NCI-H524 treated with DMSO at 0.1 percent for 48 hours (cell line): ENCODE measurements around the gene NAPA.
A peak's percentile ranks its signal among the peaks of the same experiment; 100 is the strongest.

ENCODE experiments used
- DNase-seq: peaks from one replicate; lab custom pipeline; 2025; lab: John Stamatoyannopoulos, UW

Gene NAPA

GRCh38 chr19:47521473-47522180 lies 6.8 kb upstream of the NAPA start:
- no peak for DNase-seq

DNA sequence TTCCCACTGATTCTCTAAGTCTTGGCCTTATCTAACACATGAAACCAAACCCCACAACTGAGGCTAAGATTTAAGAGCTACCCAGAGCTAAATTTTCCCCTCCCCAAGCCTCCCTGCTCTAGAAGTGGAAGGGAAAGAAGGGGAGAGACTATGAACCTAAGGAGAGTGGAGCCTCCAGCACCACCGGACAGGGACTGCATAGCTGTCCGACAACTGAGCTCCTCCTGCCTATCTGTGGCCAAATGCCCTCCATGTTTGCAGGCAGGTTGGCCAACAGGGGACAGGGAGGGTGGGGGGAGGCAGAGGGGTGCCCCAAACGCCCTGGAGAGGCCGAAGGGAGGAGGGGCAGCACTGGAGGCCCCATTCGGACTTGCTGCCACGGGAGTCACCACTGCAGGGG lies 6.0 kb upstream of the NAPA start:
- no peak for DNase-seq

DNA sequence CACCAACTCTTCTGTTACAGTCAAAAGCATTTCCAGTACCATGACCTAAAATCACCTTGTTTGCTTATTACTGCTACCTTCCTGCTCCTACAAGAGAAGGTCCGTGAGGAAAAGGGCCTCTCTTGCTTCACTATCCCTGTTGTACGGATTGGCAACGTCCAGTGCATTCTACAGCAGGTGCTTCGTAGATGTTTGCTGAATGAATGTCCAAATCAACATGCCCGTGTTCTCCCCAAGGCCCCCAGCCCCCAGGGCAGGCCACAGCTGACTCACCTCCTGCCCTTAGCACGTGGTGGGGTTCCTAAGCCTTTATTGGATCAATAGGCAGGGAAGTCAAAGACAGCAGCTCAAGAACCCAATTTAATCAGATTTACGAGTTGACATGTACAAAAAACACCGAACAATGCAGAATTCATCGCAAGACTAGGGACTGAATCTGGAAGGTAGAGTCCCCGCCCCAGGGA lies 5.5 kb upstream of the NAPA start:
- no peak for DNase-seq

DNA sequence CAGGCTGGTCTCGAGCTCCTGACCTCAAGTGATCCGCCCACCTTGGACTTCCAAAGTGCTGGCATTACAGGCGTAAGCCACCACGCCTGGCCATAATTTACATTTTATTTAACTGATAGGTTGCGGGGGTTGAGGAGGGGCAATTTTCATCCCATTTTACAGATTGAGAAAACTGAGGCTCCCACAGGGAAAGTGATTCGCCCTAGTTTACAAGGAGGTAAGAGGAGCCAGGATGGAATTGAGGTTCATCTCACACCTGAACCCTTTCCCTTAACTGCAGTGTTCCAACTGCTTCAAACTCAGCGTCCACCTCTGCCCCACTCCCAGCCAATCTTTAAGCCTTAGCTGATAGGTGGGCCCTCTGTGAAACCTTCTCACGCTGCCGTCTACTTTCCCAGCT lies 4.0 kb upstream of the NAPA start:
- no peak for DNase-seq

GRCh38 chr19:47518139-47518538 lies 3.3 kb upstream of the NAPA start:
- DNase-seq = no peak

DNA sequence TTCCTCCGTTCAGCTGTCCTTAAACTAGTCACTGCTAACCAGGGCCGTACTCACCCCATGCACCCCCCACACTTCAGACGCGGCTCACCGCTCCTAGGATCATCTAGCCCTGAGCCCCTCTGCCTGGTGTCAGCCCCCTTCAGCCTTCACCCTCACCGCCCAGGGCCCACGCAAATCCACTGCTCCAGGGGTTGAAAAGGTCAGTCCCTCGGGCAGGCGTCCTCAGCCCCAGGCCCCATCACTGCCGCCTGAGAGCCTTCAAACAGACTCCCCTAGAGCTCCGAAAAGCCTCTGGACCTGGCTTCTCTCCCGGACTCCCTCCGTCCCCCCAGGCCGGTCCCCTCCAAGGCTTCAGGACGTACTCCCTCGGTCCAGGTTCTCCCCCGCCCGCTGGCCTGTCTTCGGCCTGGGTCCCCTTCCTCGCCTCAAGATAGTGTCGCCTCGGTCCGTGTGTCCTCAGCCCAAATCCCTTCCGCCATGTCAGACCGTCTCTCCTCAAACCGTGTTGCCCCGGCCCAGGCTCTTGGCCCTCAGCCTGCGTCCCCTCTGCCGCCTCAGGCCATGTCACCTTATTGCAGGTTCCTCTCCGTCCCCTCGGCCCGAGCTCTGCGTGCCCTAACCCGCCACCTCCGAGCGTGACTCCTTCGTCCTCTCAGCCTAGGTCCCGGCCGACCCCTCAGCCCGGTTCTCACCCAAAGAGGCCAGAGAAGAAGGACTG lies 553 bp downstream of the NAPA start:
- no peak for DNase-seq

- DNase-seq = no peak
These were observed 1.9 kb downstream of the NAPA start for GRCh38 chr19:47512948-47513319.

GRCh38 chr19:47512183-47512947 lies 2.5 kb downstream of the NAPA start:
- no peak for DNase-seq

DNA sequence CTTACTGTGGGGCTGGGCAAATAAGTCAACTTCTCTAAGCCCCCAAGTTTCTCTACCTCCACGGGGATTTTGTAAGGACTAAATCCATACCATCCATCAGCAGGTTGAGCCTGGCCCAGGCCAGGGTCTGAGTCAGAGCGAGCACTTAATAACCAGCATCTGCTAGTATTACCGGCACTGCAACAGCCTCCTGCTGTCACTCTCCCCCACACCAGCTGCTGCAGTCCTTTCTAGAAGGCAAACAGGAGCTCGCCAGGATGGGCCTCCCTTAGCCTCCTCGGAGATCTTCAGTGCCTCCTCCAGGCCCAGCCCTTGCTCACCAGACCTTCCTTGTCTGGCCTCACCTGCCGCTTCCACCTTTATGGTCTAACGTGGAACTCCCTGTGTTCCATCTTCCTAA lies 3.2 kb downstream of the NAPA start:
- DNase-seq = peak; percentile 87

DNA sequence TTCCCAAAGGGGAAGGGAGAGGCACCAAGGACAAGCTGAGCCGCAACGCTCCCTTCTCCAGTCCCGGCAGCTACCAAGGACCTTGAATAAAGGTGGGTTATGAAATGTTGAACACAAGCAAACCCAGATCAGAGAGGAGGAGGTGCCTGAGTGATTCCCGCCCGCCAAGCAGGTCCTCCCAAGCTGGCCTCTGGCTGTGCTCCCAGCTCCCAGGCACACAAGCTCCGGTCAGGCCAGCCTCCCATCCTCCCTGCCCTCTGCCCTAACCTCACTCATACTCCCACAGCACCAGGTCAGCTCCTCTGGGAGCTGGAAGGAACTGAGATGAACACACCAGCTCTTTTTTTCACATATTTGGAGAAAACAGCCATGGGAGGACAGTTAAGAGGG lies 3.7 kb downstream of the NAPA start:
- no peak for DNase-seq

- DNase-seq = no peak
These were observed 4.2 kb downstream of the NAPA start for GRCh38 chr19:47510516-47511127.

- no peak for DNase-seq
These were observed 4.9 kb downstream of the NAPA start for GRCh38 chr19:47509973-47510372.

DNA sequence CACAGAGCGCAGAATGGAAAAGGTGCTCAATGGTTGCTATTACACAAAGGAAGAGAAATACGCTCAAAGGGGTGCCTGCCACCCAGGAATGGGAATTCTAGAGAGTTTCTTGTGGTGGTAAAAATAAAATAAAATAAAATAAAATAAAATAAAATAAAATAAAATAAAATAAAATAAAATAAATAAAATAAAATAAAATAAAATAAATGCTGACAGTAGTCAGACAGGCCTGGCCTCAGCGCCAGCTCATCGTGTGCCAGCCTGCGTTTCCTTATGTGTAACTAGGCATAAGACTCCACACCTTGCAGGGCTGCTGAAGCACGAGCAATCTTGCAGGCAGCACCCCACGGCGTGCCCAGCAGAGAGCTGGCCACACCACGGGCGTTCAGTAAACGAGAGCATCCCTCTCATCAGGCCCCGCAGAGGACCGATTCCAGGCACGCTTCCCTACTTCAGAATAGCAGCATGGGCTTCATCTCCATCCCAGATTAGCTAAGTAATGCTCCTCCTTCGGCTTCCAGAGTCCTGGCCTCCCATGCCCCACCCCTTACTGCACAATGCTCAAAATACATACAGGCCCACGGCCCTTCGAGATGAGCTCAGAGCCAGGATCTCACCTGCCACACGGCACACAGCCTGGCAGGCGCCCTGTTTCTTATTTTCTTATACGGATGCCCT lies 5.6 kb downstream of the NAPA start:
- DNase-seq = no peak

DNA sequence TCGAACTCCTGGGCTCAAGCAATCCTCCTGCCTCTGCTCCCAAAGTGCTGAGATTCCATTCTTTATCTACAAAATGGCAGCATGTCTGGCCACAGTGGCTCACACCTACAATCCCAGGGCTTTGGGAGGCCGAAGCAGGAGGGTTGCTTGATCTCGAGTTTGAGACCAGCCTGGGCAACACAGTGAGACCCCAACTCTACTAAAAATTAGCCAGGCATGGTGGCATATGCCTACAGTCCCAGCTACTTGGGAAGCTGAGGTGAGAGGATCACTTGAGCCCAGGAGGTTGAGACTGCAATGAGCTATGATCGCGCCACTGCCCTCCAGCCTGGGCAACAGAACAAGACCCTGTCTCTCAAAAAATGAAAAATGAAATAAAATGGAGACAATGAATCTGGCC lies 6.1 kb downstream of the NAPA start:
- DNase-seq = no peak

DNA sequence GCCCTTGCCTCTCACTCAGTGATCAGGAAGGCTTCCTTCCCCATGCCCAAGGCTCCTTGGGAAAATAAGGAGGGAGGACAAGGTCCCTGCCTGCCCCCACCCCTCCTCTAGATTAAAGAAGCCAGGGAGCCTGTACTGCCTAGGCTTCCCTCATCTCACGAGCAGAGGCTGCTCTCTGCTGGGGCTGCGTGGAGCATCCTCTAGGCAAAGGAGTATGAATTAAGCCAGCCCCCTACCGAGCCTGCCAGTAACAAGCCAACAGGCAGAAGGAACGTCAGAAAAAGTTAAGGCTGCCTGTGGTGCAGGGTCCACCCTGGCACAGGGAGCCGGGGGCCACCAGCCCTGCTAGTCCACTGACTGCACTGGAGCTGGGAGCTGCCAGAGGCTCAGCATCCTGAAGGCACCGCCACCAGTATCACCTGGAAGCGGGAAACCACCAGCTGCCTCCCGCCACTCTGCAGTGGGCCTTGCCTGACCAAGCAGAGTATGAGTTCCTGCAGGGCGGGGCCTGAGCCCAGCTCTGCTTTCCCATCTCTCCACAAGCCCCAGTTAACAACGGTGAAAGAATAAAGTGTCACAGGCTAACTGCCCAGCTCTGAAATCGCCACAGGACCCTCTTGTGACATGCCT lies 6.8 kb downstream of the NAPA start:
- peak; percentile 25 for DNase-seq

DNA sequence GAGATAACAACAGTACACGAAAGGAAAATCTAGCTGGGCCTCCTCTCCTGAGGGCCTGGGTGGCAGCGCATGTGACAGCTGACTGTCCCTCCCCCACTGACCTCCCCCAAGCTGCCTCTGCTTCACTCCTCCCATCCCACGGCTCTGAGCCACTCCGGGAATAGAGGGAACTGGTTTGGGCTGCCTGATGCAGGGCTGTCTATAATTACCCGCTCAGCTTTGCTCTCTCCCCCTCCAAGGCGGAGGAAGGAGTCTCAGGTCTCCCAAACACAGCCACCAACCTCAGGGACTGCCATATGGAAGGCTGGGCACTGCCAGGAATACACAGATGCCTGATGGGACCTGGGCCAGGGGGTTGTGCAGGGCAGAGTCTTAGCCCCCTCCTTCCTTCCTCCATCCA lies 7.9 kb downstream of the NAPA start:
- DNase-seq = peak; percentile 60

DNA sequence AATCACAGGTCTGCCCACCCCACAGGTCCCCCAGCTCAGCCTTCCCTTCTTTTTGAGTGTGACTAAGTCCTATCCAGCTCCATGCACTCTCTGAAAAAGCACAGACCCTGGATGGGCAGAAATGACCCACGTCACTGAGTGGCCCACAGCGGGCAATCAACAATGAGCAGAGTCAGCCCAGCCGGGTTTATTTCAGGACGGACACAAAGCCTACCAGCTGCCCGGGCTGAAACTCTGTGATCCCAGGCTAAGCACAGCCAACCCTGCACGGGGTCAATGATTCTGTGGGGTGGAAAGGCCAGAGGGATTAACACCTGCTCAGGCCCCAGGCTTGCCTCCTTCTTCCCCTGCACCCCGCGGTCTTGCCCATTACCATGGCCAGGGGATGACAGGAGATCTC lies 8.4 kb downstream of the NAPA start:
- no peak for DNase-seq

DNA sequence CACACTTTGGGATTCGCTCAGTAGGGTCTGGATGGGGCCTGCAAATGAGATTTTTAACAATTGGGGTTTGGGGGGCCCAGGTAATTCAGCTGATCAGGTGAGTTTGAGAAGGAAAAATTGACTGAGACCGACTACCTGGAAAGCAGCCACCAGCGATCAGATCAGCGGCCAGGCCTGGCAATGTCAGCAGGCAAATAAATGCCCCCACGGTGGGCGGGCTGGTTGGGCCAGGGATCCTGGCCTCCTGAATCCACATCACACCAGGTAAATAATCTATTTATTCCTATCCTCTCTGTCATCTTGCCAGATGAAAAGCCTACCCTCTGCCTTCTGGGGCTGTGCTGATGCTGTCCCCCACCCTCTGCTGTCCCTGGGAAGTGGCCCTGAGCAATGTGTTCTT lies 9.4 kb downstream of the NAPA start:
- DNase-seq = no peak

DNA sequence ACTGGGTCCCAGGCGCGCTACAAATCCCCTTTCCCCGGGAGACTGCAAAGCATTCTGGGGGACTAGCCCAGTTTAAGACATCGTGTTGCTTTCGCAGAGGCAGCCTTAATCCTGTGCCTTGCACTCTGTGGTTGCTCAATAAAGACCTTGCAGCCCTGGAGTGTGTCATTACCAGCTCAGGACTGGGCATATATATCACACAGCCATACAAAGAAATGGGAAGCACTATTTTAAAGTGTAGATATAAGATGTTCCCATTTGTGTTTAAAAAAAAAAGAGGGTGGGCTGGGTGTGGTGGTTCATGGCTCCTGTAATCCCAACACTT lies 11.1 kb downstream of the NAPA start:
- DNase-seq = no peak

DNA sequence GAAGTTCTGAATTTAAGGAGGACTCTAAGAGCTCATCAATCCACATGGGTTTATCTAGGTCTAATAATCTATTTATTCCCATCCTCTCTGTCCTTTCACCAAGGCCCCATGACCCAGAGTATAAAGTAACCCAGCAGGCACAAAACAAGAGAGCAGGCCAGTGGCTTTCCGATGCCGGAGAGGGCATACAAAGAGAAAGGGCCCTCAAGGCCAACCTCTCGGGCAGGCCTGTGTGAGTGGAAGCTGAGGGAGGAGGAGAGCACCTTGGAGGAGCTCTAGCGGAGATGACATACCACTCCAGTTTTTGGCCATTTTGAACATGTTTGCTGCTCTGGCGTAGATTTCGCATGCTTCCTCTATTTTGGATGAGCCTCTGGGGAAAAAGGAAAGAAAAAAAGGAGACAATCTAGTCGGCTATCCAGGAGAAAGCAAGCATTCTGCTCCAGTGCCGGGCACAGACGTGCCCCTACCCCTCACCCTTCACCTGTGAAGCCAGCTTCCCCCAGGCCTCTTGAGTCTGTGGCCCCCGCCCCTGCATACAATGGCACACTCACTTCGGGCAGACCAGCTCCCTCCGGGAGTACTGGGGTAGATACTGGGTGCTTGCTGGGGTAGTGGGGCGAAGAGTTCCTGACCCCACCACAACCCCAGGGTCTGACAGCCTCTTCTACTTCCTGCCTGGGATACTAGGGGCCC lies 11.6 kb downstream of the NAPA start:
- no peak for DNase-seq
